Trophoblast cell (in vitro differentiated cells and primary cell): ENCODE results near the gene CEP131.
A peak's percentile ranks its signal among the peaks of the same experiment; 100 is the strongest.
"Not testable (repeated sequence)": the region's sequence is repeated elsewhere in the genome, so short reads cannot be mapped to it uniquely, and the experiment has no call there.

Source experiments
- DNase-seq, 2 donors: peaks; one replicate each; pipeline ENCODE4 v3.0.0-alpha.2; 2016
- H2AFZ ChIP-seq: 2 replicates; pipeline ENCODE4 v1.6.1; 2013; ENCODE audit warnings: low read length, moderate library complexity, mild to moderate bottlenecking; ENCODE audit not compliant: insufficient read depth, poor library complexity
- H2AK5ac ChIP-seq: 2 replicates; pipeline ENCODE4 v1.6.1; 2013; ENCODE audit warnings: mild to moderate bottlenecking, low read length
- H2BK120ac ChIP-seq: 2 replicates; pipeline ENCODE4 v1.6.1; 2013; ENCODE audit warnings: low read length, mild to moderate bottlenecking, moderate library complexity; ENCODE audit not compliant: insufficient read depth, poor library complexity
- H2BK12ac ChIP-seq: 2 replicates; pipeline ENCODE4 v1.6.1; 2013; ENCODE audit warnings: mild to moderate bottlenecking, low read length, moderate library complexity
- H2BK5ac ChIP-seq: 2 replicates; pipeline ENCODE4 v1.6.1; 2013; ENCODE audit warnings: low read length, low read depth, moderate library complexity, mild to moderate bottlenecking; ENCODE audit not compliant: poor library complexity
- H3K14ac ChIP-seq: 2 replicates; pipeline ENCODE4 v1.6.1; 2013; ENCODE audit warnings: mild to moderate bottlenecking, low read length
- H3K18ac ChIP-seq: 2 replicates; pipeline ENCODE4 v1.6.1; 2013; ENCODE audit warnings: mild to moderate bottlenecking, low read length
- H3K23ac ChIP-seq: 2 replicates; pipeline ENCODE4 v1.6.1; 2013; ENCODE audit warnings: low read length
- H3K27ac ChIP-seq: 2 replicates; pipeline ENCODE4 v1.5.1; 2013; ENCODE audit warnings: low read depth, mild to moderate bottlenecking, inconsistent platforms, low read length, moderate library complexity
- H3K27me3 ChIP-seq: 2 replicates; pipeline ENCODE4 v1.6.1; 2013; ENCODE audit warnings: inconsistent platforms, mild to moderate bottlenecking, low read length, moderate library complexity; ENCODE audit not compliant: insufficient read depth
- H3K36me3 ChIP-seq, 2 experiments: 1 replicate in 1 of 2; 2 replicates in 1 of 2; pipeline ENCODE4 v1.6.1; 2013; ENCODE audit warnings: low read length in 2 of 2, mild to moderate bottlenecking in 2 of 2, moderate library complexity in 1 of 2; ENCODE audit not compliant: insufficient read depth in 2 of 2, control insufficient read depth in 1 of 2
- H3K4ac ChIP-seq: 2 replicates; pipeline ENCODE4 v1.6.1; 2013; ENCODE audit warnings: low read depth, mild to moderate bottlenecking, low read length, moderate library complexity
- H3K4me1 ChIP-seq, 2 experiments: 1 replicate in 1 of 2; 2 replicates in 1 of 2; pipeline ENCODE4 v1.6.1; 2013; ENCODE audit warnings: low read length in 2 of 2, mild to moderate bottlenecking in 2 of 2, moderate library complexity in 1 of 2; ENCODE audit not compliant: insufficient read depth in 2 of 2, control insufficient read depth in 1 of 2
- H3K4me2 ChIP-seq: 2 replicates; pipeline ENCODE4 v1.6.1; 2013; ENCODE audit warnings: inconsistent platforms, mild to moderate bottlenecking, low read length, moderate library complexity
- H3K4me3 ChIP-seq: 2 replicates; pipeline ENCODE4 v1.5.1; 2013; ENCODE audit warnings: mild to moderate bottlenecking, low read depth, low read length, inconsistent platforms
- H3K79me1 ChIP-seq: one replicate; pipeline ENCODE4 v1.6.1; 2013; ENCODE audit warnings: low read length
- H3K79me2 ChIP-seq: 2 replicates; pipeline ENCODE4 v1.6.1; 2013; ENCODE audit warnings: low read length, mild to moderate bottlenecking; ENCODE audit not compliant: control insufficient read depth, insufficient read depth, poor library complexity
- H3K9ac ChIP-seq: 2 replicates; pipeline ENCODE4 v1.6.1; 2013; ENCODE audit warnings: mild to moderate bottlenecking, low read length
- H3K9me3 ChIP-seq: 2 replicates; pipeline ENCODE4 v1.6.1; 2013; ENCODE audit warnings: low read depth, mild to moderate bottlenecking, control low read depth, inconsistent platforms, low read length; ENCODE audit not compliant: insufficient read depth
- H4K12ac ChIP-seq: 2 replicates; pipeline ENCODE4 v1.6.1; 2013; ENCODE audit warnings: low read depth, mild to moderate bottlenecking, low read length, moderate library complexity
- H4K8ac ChIP-seq: 2 replicates; pipeline ENCODE4 v1.6.1; 2013; ENCODE audit warnings: low read depth, mild to moderate bottlenecking, low read length, moderate library complexity
- H4K91ac ChIP-seq: one replicate; pipeline ENCODE4 v1.6.1; 2013; ENCODE audit warnings: low read depth, mild to moderate bottlenecking, low read length, moderate library complexity
- WGBS: extraction: QIAGEN DNeasy Blood & Tissue Kit; methylation state at CpG from one replicate; pipeline ENCODE4 v1.1.7; 2013; ENCODE audit warnings: missing lambda C conversion rate; ENCODE audit not compliant: insufficient read length, insufficient coverage; ENCODE audit errors: extremely low coverage; 5-methylcytosine and 5-hydroxymethylcytosine counted together

CEP131 gene

GRCh38 chr17:81157848-81158687 lies 64.7 kb downstream of the CEP131 start:
- no peak overlapping the region for H2BK5ac ChIP-seq
- no peak overlapping the region for H3K23ac ChIP-seq
- H3K4me3 ChIP-seq, result no peak overlapping the region
- H3K4me1 ChIP-seq, result no peaks in the 10 kb centered on the region
- no peak overlapping the region for H2AK5ac ChIP-seq
- no peaks in the 10 kb centered on the region for H3K79me2 ChIP-seq
- H4K91ac ChIP-seq, result no peak overlapping the region
- no peak overlapping the region for H3K18ac ChIP-seq
- no peaks in the 10 kb centered on the region for H3K27me3 ChIP-seq
- no peak overlapping the region for H2BK120ac ChIP-seq
- H3K79me1 ChIP-seq, result no peaks in the 10 kb centered on the region
- H3K4ac ChIP-seq, result no peak overlapping the region
- no peak for DNase-seq
- no peak overlapping the region for H3K14ac ChIP-seq
- H4K12ac ChIP-seq, result no peak overlapping the region
- no peak overlapping the region for H2AFZ ChIP-seq
- no peaks in the 10 kb centered on the region for H3K9me3 ChIP-seq
- no peaks in the 10 kb centered on the region for H3K36me3 ChIP-seq
- no peak overlapping the region for H3K4me2 ChIP-seq
- H2BK12ac ChIP-seq, result no peak overlapping the region
- no peak overlapping the region for H3K9ac ChIP-seq
- no peak overlapping the region for H4K8ac ChIP-seq
- H3K27ac ChIP-seq, result no peak overlapping the region
- WGBS, result no CpG with 5 or more reads among the region's 39 CpGs

DNA sequence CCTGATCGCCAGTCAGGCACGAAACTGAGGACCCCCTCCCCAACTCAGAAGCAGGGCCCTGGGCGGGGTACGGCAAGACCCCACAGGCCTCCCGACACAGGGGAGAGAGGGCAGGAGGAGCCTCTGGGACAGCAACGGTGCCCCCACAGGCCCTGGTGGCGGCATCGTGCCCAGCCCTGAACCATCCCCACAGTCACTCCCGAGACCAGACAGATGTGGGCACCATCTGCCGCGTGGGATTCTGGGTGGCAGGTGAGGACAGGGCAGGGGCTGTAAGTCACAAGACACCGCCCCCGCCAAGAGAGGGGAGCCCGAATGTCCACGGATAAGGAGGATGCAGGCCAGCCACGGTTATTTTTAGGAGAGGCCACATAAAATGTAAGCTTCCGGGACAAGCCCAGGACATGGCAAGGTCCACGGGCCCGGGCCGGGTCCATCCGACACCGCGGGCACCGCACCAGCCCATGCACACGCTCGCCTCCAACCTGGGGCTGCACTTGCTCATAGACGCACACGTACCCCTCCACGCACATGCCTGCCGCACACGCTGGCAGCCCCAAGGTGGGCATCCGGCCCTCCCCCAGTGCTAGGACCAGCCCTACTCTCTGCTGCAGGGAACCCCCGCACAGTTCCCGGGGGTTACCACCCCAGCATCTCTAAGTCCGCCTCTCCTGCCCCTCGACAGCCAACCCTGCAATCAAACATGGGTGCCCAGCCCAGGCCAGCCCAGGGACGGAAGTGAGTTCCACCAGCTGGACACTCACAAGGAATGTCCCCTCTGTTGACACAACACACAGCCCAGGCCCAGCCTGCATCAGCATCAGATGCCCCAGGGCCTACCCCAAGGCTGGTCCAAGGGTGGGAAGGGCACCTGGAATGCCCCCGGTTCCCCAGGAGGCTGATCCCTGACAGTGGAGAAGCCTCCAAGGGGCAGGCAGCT lies 65.6 kb downstream of the CEP131 start:
- Histone ChIP-seq H4K12ac (no peak overlapping the region), H3K27me3 (no peaks in the 10 kb centered on the region), H3K4me1 (no peaks in the 10 kb centered on the region), H2AFZ (no peak overlapping the region), H3K4me2 (no peak overlapping the region), H2BK5ac (no peak overlapping the region), H4K91ac (no peak overlapping the region), H3K27ac (no peak overlapping the region), H3K9ac (no peak overlapping the region), H3K18ac (no peak overlapping the region), H3K79me2 (no peaks in the 10 kb centered on the region), H2BK12ac (no peak overlapping the region), H3K4me3 (no peak overlapping the region), H3K9me3 (no peaks in the 10 kb centered on the region), H4K8ac (no peak overlapping the region), H2BK120ac (no peak overlapping the region), H3K23ac (no peak overlapping the region), H3K14ac (no peak overlapping the region), H3K79me1 (no peaks in the 10 kb centered on the region), H3K36me3 (no peaks in the 10 kb centered on the region), H2AK5ac (no peak overlapping the region), H3K4ac (no peak overlapping the region)
- no CpG with 5 or more reads among the region's 38 CpGs for WGBS
- no peak for DNase-seq

DNA sequence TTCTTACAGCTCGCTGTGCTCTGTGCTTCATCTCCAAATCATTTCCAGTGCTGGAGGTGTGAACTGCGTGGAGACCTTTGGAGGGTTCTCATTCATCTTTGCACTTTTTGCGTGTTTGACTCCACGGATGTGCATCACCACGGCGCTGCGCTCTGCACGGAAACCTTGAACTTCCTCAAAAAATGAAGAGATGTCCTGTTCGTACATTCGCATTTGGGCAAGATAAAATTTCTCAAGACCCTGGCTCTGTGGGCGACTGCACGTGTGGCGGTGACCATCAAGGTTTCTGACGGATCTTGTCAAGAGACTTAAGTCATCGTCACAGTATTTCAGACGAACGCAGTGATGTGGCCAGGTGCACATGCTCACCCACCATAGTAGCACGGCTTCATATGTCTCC lies 67.8 kb downstream of the CEP131 start:
- Histone ChIP-seq H3K4ac (no peak overlapping the region), H3K4me1 (no peaks in the 10 kb centered on the region), H3K14ac (no peak overlapping the region), H3K79me1 (no peaks in the 10 kb centered on the region), H3K27ac (no peak overlapping the region), H4K91ac (no peak overlapping the region), H2BK12ac (no peak overlapping the region), H4K12ac (no peak overlapping the region), H3K9ac (no peak overlapping the region), H2AFZ (no peak overlapping the region), H3K9me3 (no peaks in the 10 kb centered on the region), H3K4me2 (no peak overlapping the region), H3K18ac (no peak overlapping the region), H3K4me3 (no peak overlapping the region), H2BK5ac (no peak overlapping the region), H4K8ac (no peak overlapping the region), H3K36me3 (no peaks in the 10 kb centered on the region), H3K23ac (no peak overlapping the region), H3K27me3 (no peaks in the 10 kb centered on the region), H2AK5ac (no peak overlapping the region), H2BK120ac (no peak overlapping the region), H3K79me2 (no peaks in the 10 kb centered on the region)
- peak in 1 of 2 donors; percentile 27 for DNase-seq
- no CpG with 5 or more reads among the region's 18 CpGs for WGBS

DNA sequence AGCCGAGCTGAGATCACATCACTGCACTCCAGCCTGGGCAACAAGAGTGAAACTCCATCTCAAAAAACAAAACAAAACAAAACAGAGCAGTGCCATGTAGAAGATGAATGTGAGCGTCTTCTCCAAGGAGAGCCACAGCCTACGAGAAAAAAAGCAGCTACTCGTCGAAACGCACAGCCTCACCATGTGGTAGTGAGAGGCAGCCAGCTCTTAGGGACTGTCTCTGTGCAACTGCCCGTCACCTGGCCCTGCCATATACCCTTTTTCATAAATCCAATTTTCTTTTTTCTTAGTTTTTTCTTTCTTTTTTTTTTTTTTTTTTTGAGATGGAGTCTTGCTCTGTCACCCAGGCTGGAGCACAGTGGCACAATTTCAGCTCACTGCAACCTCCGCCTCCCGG lies 68.7 kb downstream of the CEP131 start:
- H3K14ac ChIP-seq, H2AK5ac ChIP-seq, H3K9ac ChIP-seq, H3K4me1 ChIP-seq, H4K8ac ChIP-seq, H2BK12ac ChIP-seq, H3K4ac ChIP-seq, H3K27ac ChIP-seq, H3K36me3 ChIP-seq, H3K27me3 ChIP-seq, H3K4me3 ChIP-seq, H2BK120ac ChIP-seq, DNase-seq, H3K9me3 ChIP-seq, H4K91ac ChIP-seq, H4K12ac ChIP-seq, H3K23ac ChIP-seq, H3K18ac ChIP-seq, H3K79me2 ChIP-seq, H2AFZ ChIP-seq, H3K79me1 ChIP-seq, H2BK5ac ChIP-seq, H3K4me2 ChIP-seq: not testable (repeated sequence)
- WGBS, result no CpG with 5 or more reads among the region's 9 CpGs
